Activated CD8-positive, alpha-beta T cell treated with anti-CD3 and anti-CD28 coated beads for 36 hours (primary cell): ENCODE results near the gene CHMP3. TPM values are rescaled to one million over a fixed set of nuclear protein-coding genes. Genes with fewer than 3 reads are reported as not detected.

ENCODE experiments used
- ATAC-seq: fragments of 200-7000 bp; cut with Tn5 transposase; one replicate; pipeline ENCODE4 v1.10.0; 2021; ENCODE audit warnings: mild to moderate bottlenecking, moderate library complexity
- CTCF ChIA-PET: fragments of 350-600 bp; sonication (Branson Sonifier 250); formaldehyde crosslinking; loops from one replicate; lab custom pipeline; 2021; ENCODE audit warnings: antibody characterized with exemption; lab: Charles Lee
- POLR2A ChIA-PET: fragments of 350-600 bp; sonication (Branson Sonifier 250); formaldehyde crosslinking; loops from one replicate; lab custom pipeline; 2021; ENCODE audit warnings: antibody characterized with exemption; lab: Charles Lee
- DNase-seq: peaks from one replicate; pipeline ENCODE4 v3.0.0-alpha.2; 2020
- H3K27ac Mint-ChIP-seq: one replicate; pipeline ENCODE4 v1.8.0; 2021; ENCODE audit warnings: mild to moderate bottlenecking, mixed read lengths
- H3K27me3 Mint-ChIP-seq: one replicate; pipeline ENCODE4 v1.8.0; 2021; ENCODE audit warnings: mixed read lengths
- H3K36me3 Mint-ChIP-seq: one replicate; pipeline ENCODE4 v1.8.0; 2021; ENCODE audit warnings: low read depth, mixed read lengths
- H3K4me1 Mint-ChIP-seq: one replicate; pipeline ENCODE4 v1.8.0; 2021; ENCODE audit warnings: low read depth, mixed read lengths
- H3K4me3 Mint-ChIP-seq: one replicate; pipeline ENCODE4 v1.8.0; 2021; ENCODE audit warnings: mild to moderate bottlenecking, moderate library complexity, mixed read lengths
- H3K9me3 Mint-ChIP-seq: one replicate; pipeline ENCODE4 v1.8.0; 2021; ENCODE audit warnings: mixed read lengths
- CTCF ChIP-seq: fragments of 200-600 bp; IDR thresholded peaks from one replicate; pipeline ENCODE4 v1.8.0; 2022; ENCODE audit warnings: antibody characterized with exemption, mild to moderate bottlenecking
- intact Hi-C: fragments of 100-400 bp; cut with micrococcal nuclease; formaldehyde crosslinking; loops from one replicate; pipeline ENCODE4 v1.10.0; 2022
- total RNA-seq, 2 experiments: library from RNA; stranded (reverse); gene quantifications; one replicate each; pipeline ENCODE4 v1.2.3, GENCODE V29; 2021

CHMP3 gene
- total RNA-seq, 2 experiments from 2014 or later = 30.1 to 31.6 TPM

- no peak for DNase-seq
- H3K27ac Mint-ChIP-seq = no peak overlapping the region
- peaks cover 2% of the 10 kb centered on the region for H3K9me3 Mint-ChIP-seq
- peaks cover 6% of the 10 kb centered on the region for H3K36me3 Mint-ChIP-seq
- intact Hi-C loops = no loop called here
- no peaks in the 10 kb centered on the region for H3K27me3 Mint-ChIP-seq
- POLR2A ChIA-PET = no interaction called here
- ATAC-seq = no peak
- H3K4me3 Mint-ChIP-seq = no peak overlapping the region
- TF ChIP-seq CTCF = no peak
- no peaks in the 10 kb centered on the region for H3K4me1 Mint-ChIP-seq
- CTCF ChIA-PET = interaction anchor here (0.8 kb wide), 1 partner anchor 239 kb away, joined by 3 read pairs; no protein-coding TSS in a partner anchor
Measured at GRCh38 chr2:86525421-86526340, 37.6 kb downstream of the CHMP3 start.

- no peak overlapping the region for H3K27ac Mint-ChIP-seq
- ChIA-PET CTCF (no interaction called here), POLR2A (no interaction called here)
- peaks cover 8% of the 10 kb centered on the region for H3K9me3 Mint-ChIP-seq
- peaks cover 4% of the 10 kb centered on the region for H3K36me3 Mint-ChIP-seq
- no peak overlapping the region for H3K4me3 Mint-ChIP-seq
- DNase-seq (no peak), ATAC-seq (no peak)
- intact Hi-C loops = no loop called here
- no peak for TF ChIP-seq CTCF
- no peaks in the 10 kb centered on the region for H3K27me3 Mint-ChIP-seq
- H3K4me1 Mint-ChIP-seq = no peaks in the 10 kb centered on the region
Measured at GRCh38 chr2:86523491-86523890, 39.8 kb downstream of the CHMP3 start.

- ATAC-seq (no peak), DNase-seq (no peak)
- no peak overlapping the region for H3K27ac Mint-ChIP-seq
- no peak for TF ChIP-seq CTCF
- intact Hi-C loops = no loop called here
- no peaks in the 10 kb centered on the region for H3K27me3 Mint-ChIP-seq
- CTCF ChIA-PET = no interaction called here
- peaks cover 2% of the 10 kb centered on the region for H3K36me3 Mint-ChIP-seq
- no peak overlapping the region for H3K4me3 Mint-ChIP-seq
- POLR2A ChIA-PET = no interaction called here
- H3K4me1 Mint-ChIP-seq = no peaks in the 10 kb centered on the region
- H3K9me3 Mint-ChIP-seq = peaks cover 8% of the 10 kb centered on the region
Measured at GRCh38 chr2:86522711-86523110, 40.5 kb downstream of the CHMP3 start.

- ChIA-PET CTCF (no interaction called here), POLR2A (no interaction called here)
- Mint-ChIP-seq H3K4me1 (no peaks in the 10 kb centered on the region), H3K27ac (no peak overlapping the region), H3K9me3 (peaks cover 8% of the 10 kb centered on the region), H3K27me3 (no peaks in the 10 kb centered on the region), H3K36me3 (peaks cover 2% of the 10 kb centered on the region), H3K4me3 (no peak overlapping the region)
- intact Hi-C loops = no loop called here
- DNase-seq = no peak
- ATAC-seq = no peak
- TF ChIP-seq CTCF = no peak
Measured at GRCh38 chr2:86521922-86522321, 41.3 kb downstream of the CHMP3 start.

- ChIA-PET CTCF (no interaction called here), POLR2A (no interaction called here)
- ATAC-seq (no peak), DNase-seq (peak; percentile 27)
- Mint-ChIP-seq H3K9me3 (peaks cover 8% of the 10 kb centered on the region), H3K27me3 (no peaks in the 10 kb centered on the region), H3K4me1 (peaks cover 1% of the 10 kb centered on the region), H3K27ac (no peak overlapping the region), H3K36me3 (no peaks in the 10 kb centered on the region), H3K4me3 (no peak overlapping the region)
- intact Hi-C loops = no loop called here
- no peak for TF ChIP-seq CTCF
Measured at GRCh38 chr2:86520153-86520552, 43.1 kb downstream of the CHMP3 start.
